H9 (cell line): ENCODE results near the gene CASP8. TPM values are rescaled to one million over a fixed set of nuclear protein-coding genes. Genes with fewer than 3 reads are reported as not detected.
A peak's percentile ranks its signal among the peaks of the same experiment; 100 is the strongest.

ENCODE experiments used
- DNase-seq: peaks from one replicate; pipeline ENCODE4 v3.0.0-alpha.2; 2017
- H2AFZ ChIP-seq: one replicate; pipeline ENCODE4 v1.6.1; 2013; ENCODE audit warnings: mild to moderate bottlenecking, low read length, control low read depth, moderate library complexity
- H2AK5ac ChIP-seq: 2 replicates; pipeline ENCODE4 v1.6.1; 2013; ENCODE audit warnings: low read length, control low read depth, mixed read lengths; ENCODE audit not compliant: insufficient read length
- H2BK120ac ChIP-seq: one replicate; pipeline ENCODE4 v1.6.1; 2013; ENCODE audit warnings: low read depth, mild to moderate bottlenecking, low read length, control low read depth, inconsistent platforms; ENCODE audit not compliant: poor library complexity, severe bottlenecking
- H2BK12ac ChIP-seq: 2 replicates; pipeline ENCODE4 v1.6.1; 2013; ENCODE audit warnings: low read length, control low read depth, mixed read lengths, low read depth; ENCODE audit not compliant: insufficient read length
- H2BK15ac ChIP-seq: 2 replicates; pipeline ENCODE4 v1.6.1; 2013; ENCODE audit warnings: low read depth, low read length, control low read depth
- H2BK20ac ChIP-seq: one replicate; pipeline ENCODE4 v1.6.1; 2013; ENCODE audit warnings: low read depth, mild to moderate bottlenecking, low read length, control low read depth, inconsistent platforms; ENCODE audit not compliant: poor library complexity, severe bottlenecking
- H2BK5ac ChIP-seq: 2 replicates; pipeline ENCODE4 v1.6.1; 2013; ENCODE audit warnings: low read length, control low read depth, mixed read lengths; ENCODE audit not compliant: insufficient read length
- H3K14ac ChIP-seq: 2 replicates; pipeline ENCODE4 v1.6.1; 2013; ENCODE audit warnings: low read length, control low read depth; ENCODE audit not compliant: insufficient read depth
- H3K18ac ChIP-seq: 2 replicates; pipeline ENCODE4 v1.6.1; 2013; ENCODE audit warnings: low read depth, mild to moderate bottlenecking, mixed read lengths, low read length, control low read depth; ENCODE audit not compliant: insufficient read length
- H3K23ac ChIP-seq: 2 replicates; pipeline ENCODE4 v1.6.1; 2013; ENCODE audit warnings: low read length, control low read depth, mixed read lengths, low read depth; ENCODE audit not compliant: insufficient read length
- H3K23me2 ChIP-seq: 2 replicates; pipeline ENCODE4 v1.6.1; 2013; ENCODE audit warnings: low read depth, mild to moderate bottlenecking, mixed read lengths, low read length, control low read depth; ENCODE audit not compliant: insufficient read length, poor library complexity, severe bottlenecking
- H3K27ac ChIP-seq: 2 replicates; pipeline ENCODE4 v1.5.1; 2013; ENCODE audit warnings: low read length, control low read depth, mixed read lengths, low read depth; ENCODE audit not compliant: insufficient read length
- H3K27me3 ChIP-seq: 2 replicates; pipeline ENCODE4 v1.6.1; 2013; ENCODE audit warnings: low read length, control low read depth, inconsistent platforms; ENCODE audit not compliant: insufficient read depth
- H3K4ac ChIP-seq: 2 replicates; pipeline ENCODE4 v1.6.1; 2013; ENCODE audit warnings: low read depth, mild to moderate bottlenecking, control low read depth, inconsistent platforms, low read length, moderate library complexity
- H3K4me1 ChIP-seq: 2 replicates; pipeline ENCODE4 v1.6.1; 2013; ENCODE audit warnings: low read length, control low read depth, inconsistent platforms; ENCODE audit not compliant: insufficient read depth
- H3K4me2 ChIP-seq: 2 replicates; pipeline ENCODE4 v1.6.1; 2013; ENCODE audit warnings: low read length, control low read depth, mixed read lengths; ENCODE audit not compliant: insufficient read length, insufficient read depth
- H3K56ac ChIP-seq: 2 replicates; pipeline ENCODE4 v1.6.1; 2013; ENCODE audit warnings: low read depth, mild to moderate bottlenecking, mixed read lengths, low read length, control low read depth; ENCODE audit not compliant: insufficient read length
- H3K79me1 ChIP-seq: 2 replicates; pipeline ENCODE4 v1.6.1; 2013; ENCODE audit warnings: low read depth, mild to moderate bottlenecking, moderate library complexity, low read length, control low read depth, inconsistent platforms; ENCODE audit not compliant: insufficient read depth, poor library complexity, severe bottlenecking
- H3K79me2 ChIP-seq: 2 replicates; pipeline ENCODE4 v1.6.1; 2013; ENCODE audit warnings: low read length, control low read depth, inconsistent platforms; ENCODE audit not compliant: insufficient read depth
- H3K9ac ChIP-seq: 2 replicates; pipeline ENCODE4 v1.6.1; 2013; ENCODE audit warnings: low read length, control low read depth, mixed read lengths; ENCODE audit not compliant: insufficient read length; ENCODE audit errors: extremely low read depth
- H3K9me3 ChIP-seq: one replicate; pipeline ENCODE4 v1.6.1; 2013; ENCODE audit warnings: low read depth, low read length, inconsistent platforms; ENCODE audit not compliant: control insufficient read depth
- H3T11ph ChIP-seq: one replicate; pipeline ENCODE4 v1.6.1; 2013; ENCODE audit warnings: mild to moderate bottlenecking, low read length, control low read depth, inconsistent platforms
- H4K20me1 ChIP-seq: one replicate; pipeline ENCODE4 v1.6.1; 2013; ENCODE audit not compliant: control insufficient read depth, insufficient read length, insufficient read depth
- H4K5ac ChIP-seq: 2 replicates; pipeline ENCODE4 v1.6.1; 2013; ENCODE audit warnings: low read depth, mild to moderate bottlenecking, mixed read lengths, low read length, control low read depth; ENCODE audit not compliant: insufficient read length
- H4K8ac ChIP-seq: replicated peaks from 2 replicates; pipeline ENCODE4 v1.6.1; 2013; ENCODE audit warnings: low read length, control low read depth, mixed read lengths, low read depth; ENCODE audit not compliant: insufficient read length
- H4K91ac ChIP-seq: 2 replicates; pipeline ENCODE4 v1.6.1; 2013; ENCODE audit warnings: low read depth, mild to moderate bottlenecking, moderate library complexity, mixed read lengths, low read length, control low read depth; ENCODE audit not compliant: insufficient read length
- H3K27ac Mint-ChIP-seq, 3 experiments: 2 replicates in 2 of 3; 3 replicates in 1 of 3; pipeline ENCODE4 v1.8.0; 2020 to 2021; ENCODE audit warnings: mixed read lengths in 3 of 3, mild to moderate bottlenecking in 1 of 3, moderate library complexity in 1 of 3
- H3K27me3 Mint-ChIP-seq: 2 replicates; pipeline ENCODE4 v1.8.0; 2021; ENCODE audit warnings: low read depth, mild to moderate bottlenecking, moderate library complexity, mixed read lengths
- H3K36me3 Mint-ChIP-seq, 3 experiments: 2 replicates in 2 of 3; 3 replicates in 1 of 3; pipeline ENCODE4 v1.8.0; 2020 to 2021; ENCODE audit warnings: low read depth in 3 of 3, mixed read lengths in 3 of 3; ENCODE audit not compliant: insufficient read depth in 1 of 3
- H3K4me1 Mint-ChIP-seq, 2 experiments: 2 replicates each; pipeline ENCODE4 v1.8.0; 2020; ENCODE audit warnings: mixed read lengths in 2 of 2
- H3K4me3 Mint-ChIP-seq, 2 experiments: 2 replicates in 1 of 2; 3 replicates in 1 of 2; pipeline ENCODE4 v1.8.0; 2020 to 2021; ENCODE audit warnings: mild to moderate bottlenecking in 2 of 2, mixed read lengths in 2 of 2, moderate library complexity in 1 of 2
- H3K9me3 Mint-ChIP-seq, 2 experiments: 2 replicates in 1 of 2; 3 replicates in 1 of 2; pipeline ENCODE4 v1.8.0; 2020; ENCODE audit warnings: mild to moderate bottlenecking in 2 of 2, mixed read lengths in 2 of 2, moderate library complexity in 1 of 2
- CTCF ChIP-seq: fragments of 200-600 bp; sonication (generic); conservative IDR thresholded peaks from 3 replicates; pipeline ENCODE4 v1.8.0; 2021; ENCODE audit warnings: antibody characterized with exemption, mild to moderate bottlenecking
- WGBS: extraction: QIAGEN DNeasy Blood & Tissue Kit; methylation state at CpG from one replicate; pipeline ENCODE4 v1.1.7; 2013; ENCODE audit warnings: missing lambda C conversion rate, low lambda C conversion rate, mixed read lengths; ENCODE audit not compliant: insufficient read length; ENCODE audit errors: extremely low coverage; 5-methylcytosine and 5-hydroxymethylcytosine counted together
- total RNA-seq: library from RNA; stranded (reverse); gene quantifications from 2 replicates; pipeline ENCODE4 v1.2.1, GENCODE V29; 2021

CASP8 gene
- total RNA-seq, 1 experiment from 2014 or later, result 10.0 TPM

DNA sequence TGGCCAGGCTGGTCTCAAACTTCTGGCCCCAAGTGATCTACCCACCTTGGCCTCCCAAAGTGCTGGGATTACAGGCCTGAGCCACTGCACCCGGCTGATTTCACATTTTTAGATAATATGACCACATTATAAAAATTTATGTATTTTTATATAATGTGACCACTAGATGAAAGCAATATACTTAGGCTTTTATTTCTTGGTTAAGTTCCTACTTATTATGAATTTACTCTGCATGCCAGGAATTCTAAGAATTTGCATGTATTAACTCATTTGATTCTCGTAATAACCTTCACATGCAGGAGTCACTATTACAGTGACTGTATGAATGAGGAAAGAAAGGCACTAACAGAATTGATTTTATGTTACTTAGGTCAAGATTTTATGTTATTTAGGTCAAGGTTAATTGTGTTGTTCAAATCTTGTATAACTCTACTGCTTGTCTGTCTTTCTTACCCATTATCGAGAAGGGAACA, 25.6 kb upstream of the CASP8 start:
- no peak overlapping the region for H3K18ac ChIP-seq
- H3K36me3 Mint-ChIP-seq, result peaks cover 0 to 13% (median 6%) of the 10 kb centered on the region in 3 experiments; a peak in 4 of 7 replicates

More for the DNA sequence above, 25.6 kb upstream of the CASP8 start:
- Histone ChIP-seq H2BK5ac (no peak overlapping the region), H2BK120ac (no peak overlapping the region), H4K8ac (no peak overlapping the region), H3T11ph (no peak overlapping the region), H3K4ac (no peak overlapping the region), H3K14ac (no peak overlapping the region), H3K27me3 (no peaks in the 10 kb centered on the region), H4K20me1 (no peaks in the 10 kb centered on the region), H4K5ac (no peak overlapping the region), H3K79me1 (no peaks in the 10 kb centered on the region), H3K56ac (no peak overlapping the region), H3K27ac (no peak overlapping the region), H2BK15ac (no peak overlapping the region), H3K23me2 (no peaks in the 10 kb centered on the region), H3K9me3 (peaks cover 4% of the 10 kb centered on the region), H4K91ac (no peak overlapping the region), H2AFZ (no peak overlapping the region), H3K4me2 (no peak overlapping the region), H2AK5ac (no peak overlapping the region), H2BK20ac (no peak overlapping the region), H3K4me1 (no peaks in the 10 kb centered on the region), H3K79me2 (no peaks in the 10 kb centered on the region), H3K9ac (no peak overlapping the region), H3K23ac (no peak overlapping the region), H2BK12ac (no peak overlapping the region)
- no peaks in the 10 kb centered on the region; the same call in none of the 2 replicates for H3K27me3 Mint-ChIP-seq
- DNase-seq, result no peak
- TF ChIP-seq CTCF, result no peak
- WGBS, result no CpG with 5 or more reads among the region's 3 CpGs
- H3K9me3 Mint-ChIP-seq, result no peaks in the 10 kb centered on the region; a peak in 1 of 5 replicates
- H3K4me1 Mint-ChIP-seq, result peaks cover 14 to 20% of the 10 kb centered on the region in 2 experiments
- no peak overlapping the region for H3K27ac Mint-ChIP-seq
- H3K4me3 Mint-ChIP-seq, result peak overlapping the region in 1 of 2 experiments; percentile 67; a peak in 2 of 5 replicates
